ENCODE results near the gene SYVN1.
A peak's percentile ranks its signal among the peaks of the same experiment; 100 is the strongest.

The SYVN1 gene

GRCh38 chr11:65095974-65096806, 38.1 kb downstream of the SYVN1 start, which contains the start of gene VPS51 (continued):
- TF ChIP-seq ZNF707 (tag by site-specific recombination; IDR thresholded peaks at IDR 0.05) (no peak), AEBP2 (tag by site-specific recombination; IDR thresholded peaks at IDR 0.05; ENCODE audit: borderline replicate concordance) (peak; percentile 88; the same call in 1 of the 2 replicates), ZNF133 (tag by site-specific recombination; IDR thresholded peaks at IDR 0.05) (no peak), ZNF843 (tag by site-specific recombination; IDR thresholded peaks at IDR 0.05) (peak; percentile 54), ZNF624 (tag by site-specific recombination; IDR thresholded peaks at IDR 0.05) (0 out of 2 replicates have a peak, but pooled peaks have one; percentile 63), ZNF202 (tag by site-specific recombination; IDR thresholded peaks at IDR 0.05; ENCODE audit: borderline replicate concordance) (no peak), ZNF423 (tag by site-specific recombination; IDR thresholded peaks at IDR 0.05) (no peak), KLF10 (tag by site-specific recombination; IDR thresholded peaks at IDR 0.05) (peak; percentile 85; the same call in 1 of the 2 replicates), GLI2 (tag by site-specific recombination; IDR thresholded peaks at IDR 0.05; ENCODE audit: borderline replicate concordance, low read depth) (no peak), SALL2 (tag by site-specific recombination; IDR thresholded peaks at IDR 0.05; ENCODE audit: borderline replicate concordance) (peak; percentile 80; the same call in 1 of the 2 replicates), ZNF239 (tag by site-specific recombination; IDR thresholded peaks at IDR 0.05) (peak; percentile 68; the same call in 1 of the 2 replicates), KLF1 (tag by site-specific recombination; IDR thresholded peaks at IDR 0.05) (peak; percentile 82), ZNF518A (tag by site-specific recombination; conservative IDR thresholded peaks at IDR 0.05; ENCODE audit: low read depth) (peak; percentile 94), ZFP69B (tag by site-specific recombination; IDR thresholded peaks at IDR 0.05) (peak; percentile 89), PRDM4 (tag by site-specific recombination; IDR thresholded peaks at IDR 0.05) (peak; percentile 58; the same call in 1 of the 2 replicates), INSM2 (tag by site-specific recombination; IDR thresholded peaks at IDR 0.05) (peak; percentile 89), ZNF394 (tag by site-specific recombination; IDR thresholded peaks at IDR 0.05; ENCODE audit: borderline replicate concordance) (peak; percentile 62; the same call in 1 of the 2 replicates), ZNF830 (tag by site-specific recombination; IDR thresholded peaks at IDR 0.05; ENCODE audit: low read depth) (no peak), ZNF292 (tag by site-specific recombination; IDR thresholded peaks at IDR 0.05; ENCODE audit: borderline replicate concordance, low read depth) (no peak), ZBTB7A (tag by site-specific recombination; IDR thresholded peaks at IDR 0.05; ENCODE audit: low read depth) (0 out of 2 replicates have a peak, but pooled peaks have one; percentile 54), WT1 (tag by site-specific recombination; IDR thresholded peaks at IDR 0.05) (peak; percentile 76), ZNF266 (tag by site-specific recombination; IDR thresholded peaks at IDR 0.05; ENCODE audit: low read depth) (no peak), TSHZ1 (tag by site-specific recombination; IDR thresholded peaks at IDR 0.05; ENCODE audit: borderline replicate concordance) (0 out of 2 replicates have a peak, but pooled peaks have one; percentile 78), ZNF2 (tag by site-specific recombination; IDR thresholded peaks at IDR 0.05) (peak; percentile 93)

Data from HEK293 (cell line).